ENCODE measurements around the gene EWSR1.

EWSR1 gene

GRCh38 chr22:29325356-29325755 lies 57.3 kb downstream of the EWSR1 start:
- no peak for DNase-seq

GRCh38 chr22:29325785-29326315 lies 57.8 kb downstream of the EWSR1 start:
- DNase-seq = no peak

DNA sequence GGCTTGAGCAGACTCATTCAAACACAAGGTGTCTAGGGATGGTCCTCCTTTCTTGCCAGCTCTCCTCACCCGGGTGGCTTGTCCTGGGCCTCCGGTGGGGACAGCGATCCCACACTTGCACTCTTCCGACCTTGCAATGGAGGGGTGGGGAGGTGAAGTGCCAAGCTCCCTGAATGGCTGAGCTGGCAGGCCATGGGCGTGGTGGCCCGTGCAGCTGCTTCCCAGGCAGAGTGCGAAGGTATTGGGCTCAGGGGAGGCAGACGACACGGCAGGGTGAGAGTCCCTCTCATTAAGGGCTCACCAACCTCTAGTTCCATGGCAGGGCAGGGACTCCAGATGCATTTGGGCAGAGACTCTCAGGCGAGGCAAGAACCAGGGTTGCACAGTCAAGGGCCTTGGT lies 58.4 kb downstream of the EWSR1 start:
- no peak for DNase-seq

DNA sequence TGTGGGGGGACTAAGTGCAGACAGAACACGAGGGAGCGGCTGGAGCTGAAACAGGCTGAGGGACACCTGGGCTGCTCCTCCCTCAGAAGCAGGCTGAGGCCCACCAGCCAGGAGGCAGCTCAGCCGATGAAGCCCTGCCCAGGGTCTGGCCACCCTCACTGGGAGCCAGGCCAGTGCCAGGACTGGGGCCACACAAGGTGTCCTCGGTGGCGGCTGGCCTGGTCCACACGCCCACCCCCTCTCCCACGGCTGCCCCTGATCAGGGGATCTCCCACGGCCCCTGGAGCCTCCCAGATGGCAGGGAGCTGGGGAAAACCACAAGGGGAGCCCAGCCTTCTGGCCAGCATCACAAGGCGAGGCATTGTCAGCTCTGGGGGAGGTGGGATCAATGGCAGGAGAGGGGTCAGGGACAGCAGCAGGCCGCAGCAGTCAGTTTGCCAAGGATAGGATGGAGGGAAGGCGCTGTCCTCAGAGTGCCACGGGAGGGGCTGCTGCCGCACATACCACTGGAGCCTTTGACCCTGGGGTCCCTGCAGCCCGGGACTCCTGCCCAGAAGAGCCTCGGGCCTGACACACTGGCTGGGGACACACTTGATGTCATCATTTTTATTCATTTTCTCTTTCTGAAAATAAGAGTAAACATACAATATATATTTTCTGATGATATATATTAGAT lies 59.2 kb downstream of the EWSR1 start:
- DNase-seq = no peak

GRCh38 chr22:29328055-29328454 lies 60.0 kb downstream of the EWSR1 start:
- DNase-seq = no peak

- DNase-seq = no peak
Measured at GRCh38 chr22:29328566-29329500, 60.8 kb downstream of the EWSR1 start.

- DNase-seq = no peak
Measured at GRCh38 chr22:29329581-29329980, 61.5 kb downstream of the EWSR1 start.

GRCh38 chr22:29330291-29330690 lies 62.2 kb downstream of the EWSR1 start:
- DNase-seq = no peak

GRCh38 chr22:29330753-29331152 lies 62.7 kb downstream of the EWSR1 start:
- DNase-seq = no peak

- DNase-seq = no peak
Measured at GRCh38 chr22:29331213-29331612, 63.1 kb downstream of the EWSR1 start.

DNA sequence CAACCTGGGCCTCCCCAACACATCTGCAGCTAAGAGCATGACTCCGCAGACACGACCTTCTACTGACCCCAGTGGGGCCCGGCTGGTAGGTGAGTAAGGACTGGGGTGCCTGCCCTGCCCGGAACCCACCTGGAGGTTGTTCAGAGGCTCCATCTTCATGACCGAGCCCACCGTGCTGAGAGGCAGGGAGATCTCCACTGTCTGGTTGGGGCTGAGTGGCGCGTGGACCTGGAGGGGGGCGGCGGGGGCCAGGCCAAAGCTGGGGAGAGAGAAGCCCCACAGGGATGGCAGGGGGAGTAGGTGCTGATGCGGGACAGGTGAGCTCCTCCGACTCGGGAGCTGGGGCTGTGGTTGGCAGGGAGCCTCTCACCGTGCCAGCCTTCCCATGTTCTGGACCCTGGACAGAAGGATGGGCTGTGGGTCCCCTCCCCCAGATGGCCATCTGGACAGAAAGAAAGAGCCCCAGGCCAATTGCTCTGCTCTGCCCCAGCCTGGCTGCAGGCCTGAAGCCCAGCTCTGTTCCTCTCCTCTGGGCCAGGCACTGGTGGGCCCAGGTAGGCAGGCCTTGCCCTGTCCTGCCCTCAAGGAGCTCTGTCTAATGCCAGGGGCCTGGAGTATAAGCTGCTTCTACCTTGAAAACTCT lies 63.7 kb downstream of the EWSR1 start:
- no peak for DNase-seq

DNA sequence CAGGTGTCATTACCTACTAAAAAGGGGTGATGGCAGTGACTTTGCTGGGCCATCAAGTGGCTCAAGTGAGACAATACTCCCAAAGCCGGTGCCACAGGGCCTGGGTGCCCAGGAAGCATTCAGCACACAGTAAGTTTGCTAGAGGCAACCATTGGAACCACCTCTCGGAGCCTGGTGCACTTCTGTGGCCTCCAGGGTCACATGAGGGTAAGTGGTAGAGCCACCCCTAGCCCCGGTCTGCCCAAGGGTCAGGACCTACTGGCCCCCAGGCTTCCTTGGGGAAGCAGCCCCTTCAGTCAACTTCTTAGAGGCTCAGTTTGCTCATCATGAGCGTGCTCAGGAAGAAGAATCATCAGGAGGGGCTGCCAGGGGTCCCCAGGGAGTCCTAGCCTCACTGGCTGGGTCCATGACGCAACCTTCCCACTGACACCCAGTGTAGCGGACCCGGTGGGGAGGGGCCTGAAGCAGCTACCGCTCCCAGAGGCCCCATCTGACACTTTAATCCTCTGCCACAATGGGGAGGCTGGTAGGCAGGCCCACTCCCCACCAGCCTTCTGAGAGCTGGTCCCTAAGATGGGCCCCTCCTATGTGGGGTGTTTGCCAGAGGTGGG lies 64.9 kb downstream of the EWSR1 start:
- no peak for DNase-seq

DNA sequence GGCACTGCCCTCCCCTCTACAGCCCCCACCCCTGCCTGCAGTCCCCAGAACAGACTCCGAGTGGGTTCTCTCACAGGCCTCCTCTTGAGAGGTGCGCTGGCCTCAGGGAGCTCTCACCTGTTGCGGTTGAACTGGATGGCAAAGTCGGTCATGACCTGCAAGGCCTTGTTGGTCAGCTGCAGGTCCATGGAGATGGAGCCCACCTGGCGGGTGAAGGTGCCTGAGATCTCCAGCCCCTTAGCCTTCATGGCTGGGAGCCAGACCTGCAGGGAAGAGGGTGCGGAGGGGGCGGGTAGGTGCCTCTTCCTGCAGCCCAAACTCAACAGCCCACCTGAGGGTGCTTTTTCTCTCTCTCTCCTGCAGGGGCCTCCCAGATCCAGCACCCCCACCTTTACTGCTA lies 66.1 kb downstream of the EWSR1 start:
- no peak for DNase-seq

DNA sequence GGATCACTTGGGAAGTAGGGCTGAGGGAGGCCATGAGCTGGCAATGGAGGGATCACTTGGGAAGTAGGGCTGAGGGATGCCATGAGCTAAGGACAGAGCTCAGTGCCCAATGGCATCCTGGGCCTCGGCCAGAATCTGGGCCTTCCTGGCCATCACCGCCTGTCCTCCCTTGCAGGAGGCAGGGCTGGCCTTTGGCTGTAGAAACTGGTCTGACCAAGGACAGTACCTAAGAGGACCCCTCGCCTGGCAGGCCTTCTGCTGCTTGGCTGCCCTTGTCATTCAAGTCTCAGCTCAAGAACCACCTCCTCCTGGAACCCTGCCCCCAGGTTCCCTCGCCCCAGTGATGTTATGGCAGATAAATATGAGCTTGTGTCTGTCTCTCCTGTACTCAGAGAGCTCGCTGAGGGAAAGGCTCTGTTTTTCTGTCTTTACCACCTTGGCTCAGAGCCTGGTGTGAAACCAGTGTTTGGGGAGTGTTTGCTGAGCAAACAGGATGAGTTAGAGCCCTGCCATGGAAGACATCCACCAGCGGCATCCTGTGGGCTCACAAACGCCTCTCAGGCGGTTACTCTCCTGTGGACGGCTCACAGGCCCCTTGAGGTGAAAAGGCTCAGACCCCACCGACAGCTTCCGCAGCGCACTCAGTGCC lies 66.8 kb downstream of the EWSR1 start:
- no peak for DNase-seq

- DNase-seq = no peak
Measured at GRCh38 chr22:29335656-29336055, 67.6 kb downstream of the EWSR1 start.

GRCh38 chr22:29336751-29337490 lies 68.9 kb downstream of the EWSR1 start:
- DNase-seq = no peak

GRCh38 chr22:29337631-29338284 lies 69.7 kb downstream of the EWSR1 start:
- DNase-seq = no peak

- DNase-seq = no peak
Measured at GRCh38 chr22:29338398-29338797, 70.3 kb downstream of the EWSR1 start.

GRCh38 chr22:29339381-29340235 lies 71.5 kb downstream of the EWSR1 start:
- no peak for DNase-seq

DNA sequence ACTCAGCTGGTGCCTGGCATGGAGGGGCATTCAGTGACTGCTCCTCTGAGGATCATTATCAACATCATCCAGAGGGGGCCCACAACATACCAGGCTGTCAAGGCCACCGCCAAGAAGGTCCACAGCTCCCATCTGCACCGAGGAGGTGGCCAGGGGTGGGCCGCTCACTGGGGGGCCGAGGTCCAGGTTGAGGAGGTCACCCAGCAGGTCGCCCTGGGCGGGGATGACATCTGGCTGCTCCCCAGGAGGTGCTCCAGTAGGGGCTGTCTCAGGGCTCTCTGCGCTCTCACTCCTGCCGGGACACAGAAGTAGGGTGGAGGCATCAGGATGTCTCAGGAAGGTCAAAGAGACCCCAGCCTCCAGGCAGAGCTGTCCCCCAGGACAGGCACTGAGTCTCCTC lies 72.5 kb downstream of the EWSR1 start:
- DNase-seq = no peak
